GM21528 (cell line): Measurements from ENCODE around the gene SPPL2C.

Experiments
- ATAC-seq: cut with Tn5 transposase; IDR thresholded peaks from one replicate; pipeline ENCODE4 v1.9.1; 2021; ENCODE audit warnings: mild to moderate bottlenecking, moderate library complexity; ENCODE audit not compliant: unreplicated experiment, low FRiP score

The SPPL2C gene

GRCh38 chr17:45828582-45829133, 16.0 kb upstream of the SPPL2C start:
- no peak for ATAC-seq

- no peak for ATAC-seq
These were observed 10.8 kb upstream of the SPPL2C start for GRCh38 chr17:45833920-45834319.

- ATAC-seq: no peak
These were observed 9.9 kb upstream of the SPPL2C start for GRCh38 chr17:45834471-45835396.

GRCh38 chr17:45835481-45835880, 9.2 kb upstream of the SPPL2C start:
- ATAC-seq: no peak

- ATAC-seq: no peak
These were observed 8.3 kb upstream of the SPPL2C start for GRCh38 chr17:45836047-45837044.

GRCh38 chr17:45837187-45837586, 7.5 kb upstream of the SPPL2C start:
- ATAC-seq: no peak

- ATAC-seq: no peak
These were observed 7.1 kb upstream of the SPPL2C start for GRCh38 chr17:45837603-45838002.

GRCh38 chr17:45838751-45839295, 5.9 kb upstream of the SPPL2C start:
- ATAC-seq: no peak

GRCh38 chr17:45839442-45839841, 5.2 kb upstream of the SPPL2C start:
- no peak for ATAC-seq

GRCh38 chr17:45841186-45841585, 3.5 kb upstream of the SPPL2C start:
- ATAC-seq: no peak

- ATAC-seq: no peak
These were observed 2.7 kb upstream of the SPPL2C start for GRCh38 chr17:45841883-45842525.

GRCh38 chr17:45843722-45844121, 959 bp upstream of the SPPL2C start:
- no peak for ATAC-seq

GRCh38 chr17:45845376-45846185, 900 bp downstream of the SPPL2C start:
- no peak for ATAC-seq

GRCh38 chr17:45846223-45846622, 1.5 kb downstream of the SPPL2C start:
- ATAC-seq: no peak

GRCh38 chr17:45846646-45847045, 2.0 kb downstream of the SPPL2C start:
- ATAC-seq: no peak

- no peak for ATAC-seq
These were observed 2.4 kb downstream of the SPPL2C start for GRCh38 chr17:45847101-45847500.

- no peak for ATAC-seq
These were observed 3.1 kb downstream of the SPPL2C start for GRCh38 chr17:45847747-45848146.

- ATAC-seq: no peak
These were observed 3.7 kb downstream of the SPPL2C start for GRCh38 chr17:45848405-45848804.

GRCh38 chr17:45848868-45849535, 4.3 kb downstream of the SPPL2C start:
- ATAC-seq: no peak
